Peyer's patch (tissue), 4 donors: ENCODE measurements around the gene TBC1D9B.

ENCODE experiments used
- CTCF ChIP-seq, 6 experiments: fragments of 450-650 bp in 4 of 6; fragments of 200-600 bp in 2 of 6; sonication (generic) in 1 of 6; IDR thresholded peaks; one replicate each; pipeline ENCODE4 v1.5.1; 2017 to 2019; ENCODE audit warnings: antibody characterized with exemption in 6 of 6, mild to moderate bottlenecking in 3 of 6, moderate library complexity in 1 of 6
- POLR2A ChIP-seq, 2 donors: fragments of 450-650 bp; IDR thresholded peaks; one replicate each; pipeline ENCODE4 v1.5.1; 2017; ENCODE audit warnings: antibody characterized with exemption in 2 of 2, mild to moderate bottlenecking in 2 of 2, moderate library complexity in 2 of 2

- no peak for TF ChIP-seq POLR2A (IDR thresholded peaks at IDR 0.05)
- no peak for TF ChIP-seq CTCF (IDR thresholded peaks at IDR 0.05)
Observed at GRCh38 chr5:179916523-179916922, 8.8 kb upstream of the TBC1D9B start.
